Retinal pigment epithelial cell (primary cell): ENCODE results near the gene FSD2.

Experiments
- DNase-seq: peaks from one replicate; pipeline ENCODE4 v3.0.0-alpha.2; 2010; ENCODE audit warnings: low read depth
- H3K4me3 ChIP-seq: 2 replicates; pipeline ENCODE4 v1.5.1; 2011; ENCODE audit warnings: mild to moderate bottlenecking, low read length, control low read depth, moderate library complexity
- TF ChIP-seq, protein P1 (sequence below): conservative IDR thresholded peaks from 2 replicates; pipeline ENCODE4 v1.5.1; 2011; ENCODE audit warnings: low read depth, low read length, control low read depth, inconsistent platforms

Gene FSD2

DNA sequence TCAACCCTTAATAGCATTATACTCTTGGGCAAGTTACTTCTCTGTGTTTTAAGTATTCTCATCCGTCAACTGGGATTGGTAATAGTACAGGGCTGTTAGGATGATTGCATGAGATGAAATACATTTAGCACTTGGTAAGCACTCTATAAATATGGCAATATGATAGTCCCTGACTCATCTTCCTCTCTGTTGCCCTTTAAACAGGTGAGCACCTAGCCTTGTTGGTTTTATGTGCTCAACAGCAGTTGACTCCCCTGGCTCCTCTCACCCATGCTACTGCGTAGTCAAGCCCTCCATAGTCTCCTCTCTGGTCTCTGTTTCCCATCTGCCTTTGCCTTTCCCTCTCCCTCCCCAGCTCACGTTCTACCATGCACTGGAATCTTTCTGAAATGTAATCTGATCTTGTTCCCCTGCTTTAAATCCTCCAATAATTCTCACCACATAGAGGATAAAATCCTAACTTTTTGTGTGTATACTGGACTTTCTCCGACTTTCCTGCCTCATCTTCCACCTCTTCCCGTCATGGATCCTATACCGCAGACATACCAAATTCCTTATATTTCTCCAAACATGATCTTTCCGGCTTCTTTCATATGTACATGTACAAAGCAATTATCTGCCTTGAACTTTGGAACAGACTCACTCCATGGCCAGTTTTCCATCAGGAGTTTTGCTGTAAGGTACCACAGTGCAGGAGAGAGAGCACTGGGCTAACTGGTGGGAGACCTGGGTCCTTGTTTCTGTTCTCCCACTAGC lies 42.3 kb downstream of the FSD2 start:
- no peak overlapping the region for H3K4me3 ChIP-seq
- no peak for DNase-seq
- TF ChIP-seq, protein P1, sequence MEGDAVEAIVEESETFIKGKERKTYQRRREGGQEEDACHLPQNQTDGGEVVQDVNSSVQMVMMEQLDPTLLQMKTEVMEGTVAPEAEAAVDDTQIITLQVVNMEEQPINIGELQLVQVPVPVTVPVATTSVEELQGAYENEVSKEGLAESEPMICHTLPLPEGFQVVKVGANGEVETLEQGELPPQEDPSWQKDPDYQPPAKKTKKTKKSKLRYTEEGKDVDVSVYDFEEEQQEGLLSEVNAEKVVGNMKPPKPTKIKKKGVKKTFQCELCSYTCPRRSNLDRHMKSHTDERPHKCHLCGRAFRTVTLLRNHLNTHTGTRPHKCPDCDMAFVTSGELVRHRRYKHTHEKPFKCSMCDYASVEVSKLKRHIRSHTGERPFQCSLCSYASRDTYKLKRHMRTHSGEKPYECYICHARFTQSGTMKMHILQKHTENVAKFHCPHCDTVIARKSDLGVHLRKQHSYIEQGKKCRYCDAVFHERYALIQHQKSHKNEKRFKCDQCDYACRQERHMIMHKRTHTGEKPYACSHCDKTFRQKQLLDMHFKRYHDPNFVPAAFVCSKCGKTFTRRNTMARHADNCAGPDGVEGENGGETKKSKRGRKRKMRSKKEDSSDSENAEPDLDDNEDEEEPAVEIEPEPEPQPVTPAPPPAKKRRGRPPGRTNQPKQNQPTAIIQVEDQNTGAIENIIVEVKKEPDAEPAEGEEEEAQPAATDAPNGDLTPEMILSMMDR = no peak

DNA sequence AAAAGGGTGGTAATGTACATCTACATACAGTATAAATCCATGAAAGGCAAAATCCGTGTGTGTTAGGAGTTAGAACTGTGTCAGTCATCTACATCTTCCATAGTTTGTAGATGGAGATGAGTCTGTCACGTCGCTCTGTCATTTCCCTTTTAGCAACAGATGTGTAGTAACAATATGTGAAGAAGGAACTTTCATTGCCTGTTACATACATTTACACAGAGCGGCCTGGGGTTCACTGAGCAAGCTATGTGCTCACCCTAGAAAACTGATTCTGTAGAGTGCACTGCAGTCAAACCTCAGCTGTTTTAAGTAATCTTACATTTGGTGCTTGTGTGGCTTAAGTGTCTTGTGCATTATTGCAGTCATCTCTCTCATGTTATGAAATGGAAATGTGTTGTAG lies 54.6 kb downstream of the FSD2 start:
- H3K4me3 ChIP-seq = peak overlapping the region; percentile 98

DNA sequence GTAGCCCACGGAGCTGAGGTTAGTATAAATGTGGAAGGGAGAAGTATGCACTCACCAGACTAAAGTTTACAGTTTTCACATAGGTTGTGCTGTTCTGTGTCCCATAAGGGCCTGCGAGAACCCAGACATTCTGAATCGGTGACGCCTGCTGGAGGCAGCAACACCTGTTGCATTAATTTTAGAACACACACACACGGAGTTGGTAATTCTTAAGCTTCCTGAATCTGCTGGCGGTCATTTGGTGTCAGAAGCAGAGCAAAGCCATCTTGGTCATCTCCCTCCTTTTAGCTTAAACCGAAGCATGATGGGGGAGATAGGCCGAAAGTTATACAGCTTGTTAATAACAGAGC lies 55.1 kb downstream of the FSD2 start:
- peak overlapping the region; percentile 98 for H3K4me3 ChIP-seq
- DNase-seq = peak; percentile 11
- TF ChIP-seq, protein P1 = peak; percentile 28

More for the DNA sequence above, 54.6 kb downstream of the FSD2 start:
- DNase-seq = no peak
- TF ChIP-seq, protein P1 = no peak

DNA sequence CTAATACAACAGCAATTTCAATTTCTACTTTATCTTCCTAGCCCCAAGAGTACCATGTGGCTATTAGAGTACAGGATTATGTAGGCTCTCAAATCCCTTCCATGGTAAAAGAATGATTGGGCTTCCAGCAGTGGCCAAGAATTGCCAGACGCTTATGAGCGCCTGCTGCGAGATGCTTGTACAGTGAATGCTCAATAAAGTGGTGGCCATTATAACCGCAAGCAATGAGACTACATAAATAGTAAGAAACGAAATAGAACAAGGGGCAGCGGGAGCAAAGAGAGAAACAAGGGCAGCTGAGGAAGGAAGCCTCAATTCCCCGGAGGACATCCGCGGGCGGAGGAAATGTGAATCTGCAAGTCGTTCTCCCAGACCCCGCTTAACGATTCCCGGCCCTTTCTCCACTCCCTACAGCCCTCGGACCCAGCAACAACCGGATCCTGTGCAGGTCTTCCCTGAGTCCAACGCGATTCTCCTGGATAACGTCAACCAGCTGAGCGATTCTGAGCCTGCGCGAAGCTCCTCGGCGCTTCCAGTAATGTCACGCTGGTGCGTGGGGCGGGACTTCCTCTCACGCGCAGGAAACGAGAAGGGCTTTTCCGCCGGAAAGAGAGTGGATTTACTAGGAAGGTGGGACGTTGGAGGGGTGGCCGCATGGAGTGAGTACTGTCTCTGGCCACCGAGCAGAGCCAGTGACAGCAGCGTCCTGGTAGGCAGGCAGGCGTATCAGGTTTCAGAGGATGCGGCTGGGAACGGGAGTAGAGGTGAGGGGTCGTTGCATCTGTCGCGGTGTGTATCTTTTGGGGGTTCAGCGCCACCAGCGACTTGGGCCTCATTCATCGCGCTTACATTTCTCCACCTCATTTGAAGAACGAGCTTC lies 55.7 kb downstream of the FSD2 start:
- peak; percentile 85 for DNase-seq
- TF ChIP-seq, protein P1 = no peak
- peak overlapping the region; percentile 98 for H3K4me3 ChIP-seq

DNA sequence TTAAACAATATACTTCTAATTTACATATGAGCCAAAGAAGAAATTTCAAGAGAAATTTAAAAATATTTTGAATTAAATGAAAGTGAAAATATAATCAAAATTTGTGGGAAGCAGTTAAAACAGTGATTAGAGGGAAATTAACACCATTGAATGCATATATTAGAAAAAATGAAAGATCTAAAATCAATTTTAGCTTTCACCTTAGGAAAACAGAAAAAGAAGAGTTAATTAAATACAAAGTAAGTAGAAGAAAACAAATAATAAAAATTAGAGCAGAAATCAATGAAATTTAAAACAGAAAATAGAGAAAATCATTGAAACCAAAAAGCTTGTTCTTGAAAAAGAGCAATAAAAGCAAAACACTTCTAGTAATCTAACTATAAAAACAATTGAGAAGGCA lies 57.6 kb downstream of the FSD2 start:
- TF ChIP-seq, protein P1 = no peak
- no peak for DNase-seq

DNA sequence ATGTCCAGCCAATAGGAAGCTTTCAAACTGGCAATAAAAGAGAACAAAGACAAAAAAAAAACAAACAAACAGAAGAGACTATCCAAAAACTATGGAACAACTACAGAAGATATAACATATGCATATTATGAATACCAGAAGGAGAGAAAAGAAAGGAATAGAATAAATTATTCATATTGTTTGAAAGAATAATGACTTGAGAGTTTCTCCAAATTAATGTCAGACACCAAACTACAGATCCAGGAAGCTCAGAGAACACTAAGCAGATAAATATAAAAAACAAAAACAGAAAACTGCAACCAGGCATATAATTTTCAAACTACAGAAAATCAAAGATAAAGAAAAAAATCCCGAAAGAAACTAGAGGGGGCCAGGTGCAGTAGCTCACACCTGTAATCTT lies 62.1 kb downstream of the FSD2 start:
- DNase-seq = no peak
- TF ChIP-seq, protein P1 = no peak
- no peak overlapping the region for H3K4me3 ChIP-seq

More for the DNA sequence above, 57.6 kb downstream of the FSD2 start:
- no peak overlapping the region for H3K4me3 ChIP-seq

DNA sequence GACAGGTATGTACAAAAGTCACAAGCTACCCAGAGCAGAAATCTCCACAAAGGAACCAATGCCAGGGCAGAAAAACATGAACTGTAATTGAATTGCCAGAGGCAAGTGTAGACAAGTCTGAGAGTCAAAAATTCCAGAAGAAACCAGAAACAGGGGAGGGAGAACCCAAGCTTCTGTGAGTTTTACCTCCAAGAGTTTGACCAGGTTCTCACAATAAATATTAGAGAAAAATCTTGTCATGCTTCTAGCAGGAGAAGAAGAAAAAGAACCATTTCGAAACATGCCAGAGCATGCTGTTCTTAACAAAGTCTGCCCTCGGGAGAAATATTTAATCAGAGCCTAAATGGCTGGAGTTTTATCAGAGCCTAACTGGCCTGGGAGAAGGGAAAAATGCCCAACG lies 63.7 kb downstream of the FSD2 start:
- TF ChIP-seq, protein P1 = no peak
- no peak for DNase-seq
- no peak overlapping the region for H3K4me3 ChIP-seq
